Measurements from ENCODE around the gene THAP3.
A peak's percentile ranks its signal among the peaks of the same experiment; 100 is the strongest.
"Not testable (repeated sequence)": the region's sequence is repeated elsewhere in the genome, so short reads cannot be mapped to it uniquely, and the experiment has no call there.

Gene THAP3

GRCh38 chr1:6597777-6598131, 26.9 kb upstream of the THAP3 start:
- no peaks in the 10 kb centered on the region; the same call in none of the 2 replicates for H3K36me3 ChIP-seq (ENCODE audit: insufficient read depth, low read length)
- no peak overlapping the region for H3K9ac ChIP-seq (ENCODE audit: low read depth, low read length)
- H3K4me1 ChIP-seq (ENCODE audit: insufficient read depth, low read length) = no peaks in the 10 kb centered on the region

DNA sequence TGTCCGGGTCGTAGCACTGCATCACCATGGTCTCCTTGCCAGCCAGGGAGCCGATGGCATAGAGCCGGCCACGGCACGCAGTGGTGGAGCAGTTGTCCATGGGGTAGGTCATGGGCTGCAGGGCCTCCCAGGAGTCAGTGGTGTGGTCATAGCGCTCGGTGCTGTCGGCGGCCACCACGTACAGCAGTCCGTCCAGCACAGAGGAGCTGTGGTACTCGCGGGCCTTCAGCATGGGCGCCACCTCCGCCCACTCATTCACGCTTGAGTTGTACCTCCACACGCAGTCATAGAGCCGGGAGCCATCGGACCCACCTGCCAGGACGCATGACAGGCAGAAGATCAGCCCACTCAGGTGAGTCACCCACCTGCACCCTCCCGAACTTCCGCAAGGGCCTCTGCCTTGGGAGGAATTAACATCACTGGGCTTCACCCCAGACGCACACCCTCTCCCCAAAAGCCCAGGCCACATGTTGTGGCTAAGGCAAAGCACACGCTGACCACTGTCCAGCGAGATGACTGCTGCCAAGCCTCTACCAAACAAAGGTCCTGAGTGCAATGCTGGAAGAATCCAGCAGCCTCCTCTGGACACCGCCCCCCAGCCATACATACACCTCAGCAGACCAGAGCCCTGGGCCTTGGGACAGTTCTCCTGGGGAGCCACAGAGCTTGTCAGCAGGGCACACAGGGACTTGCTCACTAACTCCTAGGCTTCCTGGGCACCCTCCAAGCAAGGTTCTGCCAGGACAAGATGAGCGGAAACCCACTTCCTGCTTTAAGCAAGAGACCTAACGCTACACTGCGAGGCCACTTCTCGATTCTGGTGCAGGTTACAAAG, 25.3 kb upstream of the THAP3 start:
- H3K9me3 ChIP-seq (ENCODE audit: control insufficient read depth, insufficient read depth, low read length) = no peaks in the 10 kb centered on the region
- H3K36me3 ChIP-seq (ENCODE audit: insufficient read depth, low read length) = no peaks in the 10 kb centered on the region; the same call in none of the 2 replicates
- H3K9ac ChIP-seq (ENCODE audit: low read depth, low read length) = no peak overlapping the region
- no peaks in the 10 kb centered on the region for H3K4me1 ChIP-seq (ENCODE audit: insufficient read depth, low read length)

More at GRCh38 chr1:6597777-6598131, 26.9 kb upstream of the THAP3 start:
- H3K9me3 ChIP-seq (ENCODE audit: control insufficient read depth, insufficient read depth, low read length) = no peaks in the 10 kb centered on the region

- H3K4me1 ChIP-seq (ENCODE audit: insufficient read depth, low read length); H3K36me3 ChIP-seq (ENCODE audit: insufficient read depth, low read length); H3K9me3 ChIP-seq (ENCODE audit: control insufficient read depth, insufficient read depth, low read length): not testable (repeated sequence)
- H3K9ac ChIP-seq (ENCODE audit: low read depth, low read length) = peak overlapping the region; percentile 92; the same call in 1 of the 2 replicates
These were observed 24.7 kb upstream of the THAP3 start for GRCh38 chr1:6599991-6600390.

- Histone ChIP-seq H3K9me3 (ENCODE audit: control insufficient read depth, insufficient read depth, low read length) (no peaks in the 10 kb centered on the region), H3K4me1 (ENCODE audit: insufficient read depth, low read length) (no peaks in the 10 kb centered on the region), H3K9ac (ENCODE audit: low read depth, low read length) (peak overlapping the region; percentile 92), H3K36me3 (ENCODE audit: insufficient read depth, low read length) (no peaks in the 10 kb centered on the region; the same call in none of the 2 replicates)
These were observed 24.1 kb upstream of the THAP3 start for GRCh38 chr1:6600410-6601048.

GRCh38 chr1:6601049-6601922, 23.4 kb upstream of the THAP3 start:
- Histone ChIP-seq H3K4me1 (ENCODE audit: insufficient read depth, low read length) (no peaks in the 10 kb centered on the region), H3K9ac (ENCODE audit: low read depth, low read length) (peak overlapping the region; percentile 92), H3K9me3 (ENCODE audit: control insufficient read depth, insufficient read depth, low read length) (no peaks in the 10 kb centered on the region), H3K36me3 (ENCODE audit: insufficient read depth, low read length) (no peaks in the 10 kb centered on the region; the same call in none of the 2 replicates)

- Histone ChIP-seq H3K9ac (ENCODE audit: low read depth, low read length) (peak overlapping the region; percentile 92), H3K4me1 (ENCODE audit: insufficient read depth, low read length) (no peaks in the 10 kb centered on the region)
These were observed 22.6 kb upstream of the THAP3 start for GRCh38 chr1:6601923-6602668.

DNA sequence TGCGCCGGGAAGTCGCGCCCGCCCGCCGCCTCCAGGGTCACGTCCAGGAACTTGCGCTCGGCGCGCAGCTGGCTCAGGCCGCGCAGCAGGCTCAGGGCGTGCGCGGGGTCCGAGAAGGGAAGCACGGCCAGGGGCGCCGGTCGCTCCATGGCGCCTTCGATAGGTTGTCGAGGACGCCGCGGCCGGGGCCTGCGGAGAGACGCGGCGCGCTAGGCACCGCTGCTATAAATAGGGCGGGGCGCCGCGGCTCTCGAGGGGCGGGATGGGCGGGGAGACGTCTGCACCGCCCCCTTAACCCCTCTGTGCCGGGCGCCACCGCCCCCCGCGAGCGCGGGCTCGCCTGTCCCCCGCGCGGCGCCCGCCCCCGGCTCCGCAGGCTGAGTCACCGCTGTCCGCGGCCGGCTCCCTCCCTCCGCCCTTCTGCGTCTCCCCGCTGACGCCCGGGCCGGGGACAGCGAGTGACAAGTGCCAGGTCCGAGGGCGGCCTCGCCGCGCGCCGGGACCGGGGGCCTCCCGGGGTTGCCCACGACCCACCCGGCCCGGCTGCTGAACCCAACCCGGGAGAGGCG, 21.9 kb upstream of the THAP3 start, which contains the start of gene KLHL21:
Gene KLHL21, minus strand, starts transcription at position 201 of the 569 bp plus-strand sequence. Its CDS starts 52 bp downstream, at position 149.
- Histone ChIP-seq H3K4me1 (ENCODE audit: insufficient read depth, low read length) (no peaks in the 10 kb centered on the region), H3K9me3 (ENCODE audit: control insufficient read depth, insufficient read depth, low read length) (no peaks in the 10 kb centered on the region), H3K9ac (ENCODE audit: low read depth, low read length) (peak within 1 kb of the TSS; percentile 92), H3K36me3 (ENCODE audit: insufficient read depth, low read length) (no peaks in the 10 kb centered on the region; the same call in 1 of the 2 replicates)

More at GRCh38 chr1:6601923-6602668, 22.6 kb upstream of the THAP3 start:
- Histone ChIP-seq H3K9me3 (ENCODE audit: control insufficient read depth, insufficient read depth, low read length) (no peaks in the 10 kb centered on the region), H3K36me3 (ENCODE audit: insufficient read depth, low read length) (no peaks in the 10 kb centered on the region; the same call in 1 of the 2 replicates)

DNA sequence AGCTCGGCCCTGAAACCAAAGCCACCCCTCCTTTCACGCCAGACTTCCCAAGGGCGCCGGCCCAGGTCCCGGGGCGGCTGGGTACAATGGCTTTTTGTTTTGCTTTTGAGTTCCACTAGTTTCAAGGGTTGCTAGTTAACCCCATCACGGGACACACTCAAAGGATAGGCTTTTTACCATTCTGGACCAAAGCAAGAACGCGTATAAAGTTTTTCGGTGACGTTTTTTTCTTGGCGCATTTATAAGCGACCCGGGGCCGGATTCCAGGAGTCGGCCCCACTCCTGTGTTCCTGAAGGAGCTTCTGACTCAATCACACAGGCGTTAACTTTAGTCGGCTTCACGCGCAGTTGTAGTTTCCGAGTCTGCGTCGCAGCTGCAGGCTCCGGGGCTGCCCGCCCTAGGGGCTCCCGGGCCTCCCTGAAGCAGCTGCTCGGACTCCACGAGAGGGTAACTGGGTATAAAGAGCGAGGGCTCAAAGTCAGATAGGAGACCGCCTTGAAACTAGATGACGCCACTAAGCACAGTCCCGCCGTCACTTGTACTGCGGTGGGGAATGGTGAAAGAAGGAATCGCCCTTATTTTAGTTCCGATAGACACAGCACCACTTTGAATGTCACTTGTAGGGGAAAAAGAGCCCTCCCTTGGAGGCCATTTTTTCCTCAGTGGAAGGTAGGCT, 21.3 kb upstream of the THAP3 start:
- H3K4me1 ChIP-seq (ENCODE audit: insufficient read depth, low read length) = no peaks in the 10 kb centered on the region

GRCh38 chr1:6603915-6604558, 20.6 kb upstream of the THAP3 start:
- no peaks in the 10 kb centered on the region for H3K4me1 ChIP-seq (ENCODE audit: insufficient read depth, low read length)
- no peaks in the 10 kb centered on the region for H3K9me3 ChIP-seq (ENCODE audit: control insufficient read depth, insufficient read depth, low read length)
- no peaks in the 10 kb centered on the region for H3K36me3 ChIP-seq (ENCODE audit: insufficient read depth, low read length)
- peak overlapping the region; percentile 92 for H3K9ac ChIP-seq (ENCODE audit: low read depth, low read length)

More for the DNA sequence above, 21.3 kb upstream of the THAP3 start:
- peak overlapping the region; percentile 92 for H3K9ac ChIP-seq (ENCODE audit: low read depth, low read length)
- no peaks in the 10 kb centered on the region for H3K9me3 ChIP-seq (ENCODE audit: control insufficient read depth, insufficient read depth, low read length)
- H3K36me3 ChIP-seq (ENCODE audit: insufficient read depth, low read length) = no peaks in the 10 kb centered on the region

GRCh38 chr1:6612641-6613360, 11.9 kb upstream of the THAP3 start:
- no peaks in the 10 kb centered on the region for H3K36me3 ChIP-seq (ENCODE audit: insufficient read depth, low read length)
- peak overlapping the region; percentile 73 for H3K9ac ChIP-seq (ENCODE audit: low read depth, low read length)
- no peaks in the 10 kb centered on the region for H3K9me3 ChIP-seq (ENCODE audit: control insufficient read depth, insufficient read depth, low read length)
- H3K4me1 ChIP-seq (ENCODE audit: insufficient read depth, low read length) = peaks cover 4% of the 10 kb centered on the region; the same call in 1 of the 2 replicates

DNA sequence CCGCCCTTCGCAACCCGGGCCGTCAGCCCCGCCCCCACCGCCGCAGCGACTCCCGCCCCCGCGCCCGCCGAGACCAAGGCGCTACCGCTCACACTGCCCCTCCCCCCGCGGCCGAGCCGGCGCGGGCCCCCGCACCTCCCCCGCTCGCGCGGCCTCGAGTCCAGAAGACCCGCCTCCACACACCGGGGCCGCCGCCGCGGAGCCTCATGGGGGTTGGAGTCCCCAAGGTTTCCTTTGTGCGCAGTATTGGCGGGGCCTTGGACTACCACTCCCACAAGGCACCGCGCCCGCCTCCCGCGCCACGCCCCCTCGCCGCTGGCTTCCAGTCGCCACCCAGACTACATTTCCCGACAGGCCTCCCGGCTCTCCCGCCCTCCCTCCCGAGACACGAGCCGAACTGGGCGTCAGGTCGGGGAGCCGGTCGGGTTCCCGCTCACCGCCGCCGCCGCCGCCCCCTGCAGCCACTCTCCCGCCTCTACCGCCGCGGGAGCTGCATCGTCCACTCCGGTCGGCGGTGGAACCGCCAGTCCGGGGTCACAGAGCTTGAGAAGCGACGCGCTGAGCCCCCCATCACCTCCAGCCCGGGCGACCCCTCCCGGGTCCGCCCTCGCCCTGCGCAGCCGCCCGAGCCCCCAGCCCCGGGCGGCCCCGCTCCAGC, 11.2 kb upstream of the THAP3 start, which contains the start of gene PHF13:
Gene PHF13, plus strand, starts transcription at position 371 of the 658 bp plus-strand sequence. CDS start 336 bp downstream, outside the sequence.
- Histone ChIP-seq H3K9me3 (ENCODE audit: control insufficient read depth, insufficient read depth, low read length) (no peaks in the 10 kb centered on the region), H3K9ac (ENCODE audit: low read depth, low read length) (peak within 1 kb of the TSS; percentile 87), H3K36me3 (ENCODE audit: insufficient read depth, low read length) (no peaks in the 10 kb centered on the region), H3K4me1 (ENCODE audit: insufficient read depth, low read length) (peaks cover 4% of the 10 kb centered on the region; the same call in 1 of the 2 replicates)

All from ES-I3 (cell line).